NCI-H187 treated with DMSO at 0.1 percent for 48 hours (cell line): ENCODE results near the gene P3H3.

Experiments used
- DNase-seq: peaks from one replicate; lab custom pipeline; 2025; lab: John Stamatoyannopoulos, UW

Gene P3H3, protein sequence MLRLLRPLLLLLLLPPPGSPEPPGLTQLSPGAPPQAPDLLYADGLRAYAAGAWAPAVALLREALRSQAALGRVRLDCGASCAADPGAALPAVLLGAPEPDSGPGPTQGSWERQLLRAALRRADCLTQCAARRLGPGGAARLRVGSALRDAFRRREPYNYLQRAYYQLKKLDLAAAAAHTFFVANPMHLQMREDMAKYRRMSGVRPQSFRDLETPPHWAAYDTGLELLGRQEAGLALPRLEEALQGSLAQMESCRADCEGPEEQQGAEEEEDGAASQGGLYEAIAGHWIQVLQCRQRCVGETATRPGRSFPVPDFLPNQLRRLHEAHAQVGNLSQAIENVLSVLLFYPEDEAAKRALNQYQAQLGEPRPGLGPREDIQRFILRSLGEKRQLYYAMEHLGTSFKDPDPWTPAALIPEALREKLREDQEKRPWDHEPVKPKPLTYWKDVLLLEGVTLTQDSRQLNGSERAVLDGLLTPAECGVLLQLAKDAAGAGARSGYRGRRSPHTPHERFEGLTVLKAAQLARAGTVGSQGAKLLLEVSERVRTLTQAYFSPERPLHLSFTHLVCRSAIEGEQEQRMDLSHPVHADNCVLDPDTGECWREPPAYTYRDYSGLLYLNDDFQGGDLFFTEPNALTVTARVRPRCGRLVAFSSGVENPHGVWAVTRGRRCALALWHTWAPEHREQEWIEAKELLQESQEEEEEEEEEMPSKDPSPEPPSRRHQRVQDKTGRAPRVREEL

DNA sequence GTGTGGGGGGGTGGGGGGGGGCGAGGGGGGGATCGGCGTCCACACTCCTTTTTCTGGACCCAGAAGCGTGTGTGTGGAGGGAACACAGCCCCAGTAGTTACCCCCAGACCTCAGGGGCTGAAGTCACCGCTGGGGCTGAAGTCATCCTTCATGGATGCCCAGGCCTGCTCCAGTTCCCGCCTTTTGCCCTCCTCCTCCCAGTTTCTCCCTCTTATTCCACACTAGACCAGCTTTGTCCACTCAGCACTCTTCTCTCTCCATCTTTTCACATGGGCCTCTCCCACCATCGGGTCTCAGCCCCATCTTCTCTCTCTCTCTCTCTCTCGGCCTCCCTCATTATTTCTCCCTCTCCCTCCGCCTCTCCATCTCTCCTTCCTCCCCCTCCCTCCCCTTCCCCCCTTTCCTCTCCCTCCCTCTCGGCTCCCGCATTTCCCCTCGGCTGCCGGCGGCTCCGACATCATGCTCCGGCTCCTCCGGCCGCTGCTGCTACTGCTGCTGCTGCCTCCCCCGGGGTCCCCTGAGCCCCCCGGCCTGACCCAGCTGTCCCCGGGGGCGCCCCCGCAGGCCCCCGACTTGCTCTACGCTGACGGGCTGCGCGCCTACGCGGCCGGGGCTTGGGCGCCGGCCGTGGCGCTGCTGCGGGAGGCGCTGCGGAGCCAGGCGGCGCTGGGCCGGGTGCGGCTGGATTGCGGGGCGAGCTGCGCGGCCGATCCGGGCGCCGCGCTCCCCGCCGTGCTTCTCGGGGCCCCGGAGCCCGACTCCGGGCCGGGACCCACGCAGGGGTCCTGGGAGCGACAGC, at the start of gene P3H3:
Gene P3H3 (plus strand): TSS at position 426 of the 799 bp plus-strand sequence. CDS start 34 bp downstream, at position 460.
- no peak for DNase-seq

DNA sequence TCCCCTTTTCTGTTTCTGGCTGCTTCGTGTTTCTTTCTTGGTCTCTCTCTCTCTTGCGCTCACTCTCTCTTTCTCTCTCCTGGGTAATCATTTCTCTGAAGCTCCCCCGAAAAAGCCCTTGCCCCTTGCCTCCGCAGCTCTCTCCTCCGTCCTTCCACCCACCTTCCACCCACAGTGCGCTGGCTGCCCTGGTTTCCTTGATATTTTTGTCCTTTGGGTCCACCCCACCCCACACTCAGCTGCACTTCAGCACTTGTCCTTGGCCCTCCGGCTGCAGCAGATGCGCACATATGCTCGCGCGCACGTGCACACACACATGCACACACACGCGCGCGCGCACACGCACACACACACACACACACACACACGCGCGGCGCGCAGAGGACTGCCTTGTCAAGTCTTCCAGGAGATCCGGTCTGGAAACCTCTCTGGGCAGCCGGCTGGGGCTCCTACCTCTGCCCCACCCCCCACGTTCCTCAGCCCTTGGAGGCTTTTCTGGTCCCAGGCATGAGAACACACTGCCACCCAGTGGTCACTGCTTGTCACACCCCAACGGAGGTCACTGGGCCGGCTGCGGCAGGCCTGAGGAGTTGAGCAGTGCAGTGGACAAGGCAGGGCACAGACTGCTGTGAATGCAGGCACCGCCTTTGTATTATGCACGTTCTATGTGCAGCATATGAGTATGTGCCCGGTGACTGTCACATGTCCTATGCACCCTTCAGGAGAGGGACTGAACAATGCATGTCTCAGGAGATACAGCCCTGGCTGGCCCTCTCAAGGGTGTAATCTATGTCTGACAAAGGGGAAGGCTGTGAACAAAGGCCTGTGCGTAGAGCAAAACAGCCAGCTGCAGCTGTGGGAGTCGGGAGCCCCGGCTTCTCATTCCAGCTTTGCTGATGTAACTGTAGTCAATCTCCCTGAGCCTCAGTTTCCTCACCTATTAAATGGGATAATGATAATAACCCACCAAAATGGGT, 49.3 kb upstream of the P3H3 start:
- DNase-seq, result peak; percentile 76

DNA sequence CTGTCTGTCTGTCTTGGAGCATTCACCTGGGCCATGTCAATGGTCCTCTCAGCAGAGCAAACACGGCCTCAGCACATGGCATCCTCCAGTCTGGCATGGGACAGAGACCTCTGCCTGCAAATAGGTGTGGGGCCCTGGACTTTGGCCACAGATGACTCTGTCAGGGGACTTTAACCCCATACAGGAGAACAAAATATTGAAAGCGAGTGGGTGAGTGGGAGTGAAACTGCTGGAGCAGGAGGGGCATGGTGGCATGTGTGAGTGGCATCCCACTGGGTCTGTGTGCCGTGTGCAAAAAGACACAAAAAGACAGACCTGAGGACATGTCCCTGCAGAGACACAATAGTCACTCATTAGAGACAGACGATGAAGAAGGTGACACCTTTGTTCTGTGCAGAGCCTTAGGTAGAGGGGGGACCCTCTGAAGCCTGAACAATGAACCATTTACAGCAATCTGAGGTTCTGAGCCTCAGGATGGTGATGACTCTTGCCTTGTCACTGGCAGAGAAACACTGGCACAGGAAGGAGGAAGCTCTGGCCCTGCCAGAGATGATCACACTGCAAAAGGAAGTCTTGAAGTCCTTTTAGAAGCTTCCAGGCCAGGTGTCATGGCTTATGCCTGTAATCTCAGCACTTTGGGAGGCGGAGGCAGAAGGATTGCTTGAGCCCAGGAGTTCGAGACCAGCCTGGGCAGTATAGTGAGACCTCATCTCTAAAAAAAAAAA, 48.3 kb upstream of the P3H3 start:
- no peak for DNase-seq

DNA sequence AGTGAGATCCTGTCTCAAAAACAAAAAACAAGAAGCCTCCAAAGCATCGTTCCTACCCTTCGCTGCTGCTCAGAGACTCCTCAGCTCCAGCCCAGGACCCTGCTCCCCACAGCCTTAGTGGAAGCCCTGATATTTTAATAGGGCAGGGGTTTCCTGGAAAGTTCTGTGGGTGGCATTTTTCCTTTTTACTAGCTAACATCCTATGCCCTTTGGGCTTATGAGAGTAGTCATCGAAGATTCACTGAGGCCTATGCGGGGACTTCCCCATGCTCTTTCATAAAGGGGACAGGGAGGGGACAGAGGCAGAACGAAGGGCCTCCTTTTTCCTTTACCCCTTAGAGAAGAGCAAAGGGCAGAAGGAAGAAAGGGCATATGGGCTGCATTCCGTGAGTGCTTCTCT, 47.6 kb upstream of the P3H3 start:
- DNase-seq, result no peak

DNA sequence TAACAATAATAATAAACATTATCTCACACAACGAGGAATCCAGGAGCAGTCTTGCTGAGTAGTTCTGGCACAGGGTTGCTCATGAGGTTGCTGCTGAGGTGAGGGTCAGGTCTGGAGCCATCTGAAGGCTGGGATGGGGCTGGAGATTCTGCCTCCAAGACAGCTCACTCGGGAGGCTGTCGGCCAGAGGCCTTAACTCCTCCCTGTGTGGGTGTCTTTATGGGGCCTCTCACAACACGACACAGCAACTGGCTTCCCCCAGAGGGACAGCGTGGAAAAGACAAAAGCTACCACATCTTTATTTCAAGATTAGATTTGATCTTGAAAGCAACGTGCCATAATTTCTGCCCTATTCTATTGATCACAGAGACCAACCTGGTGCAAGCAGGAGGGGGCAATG, 46.1 kb upstream of the P3H3 start:
- DNase-seq, result no peak

DNA sequence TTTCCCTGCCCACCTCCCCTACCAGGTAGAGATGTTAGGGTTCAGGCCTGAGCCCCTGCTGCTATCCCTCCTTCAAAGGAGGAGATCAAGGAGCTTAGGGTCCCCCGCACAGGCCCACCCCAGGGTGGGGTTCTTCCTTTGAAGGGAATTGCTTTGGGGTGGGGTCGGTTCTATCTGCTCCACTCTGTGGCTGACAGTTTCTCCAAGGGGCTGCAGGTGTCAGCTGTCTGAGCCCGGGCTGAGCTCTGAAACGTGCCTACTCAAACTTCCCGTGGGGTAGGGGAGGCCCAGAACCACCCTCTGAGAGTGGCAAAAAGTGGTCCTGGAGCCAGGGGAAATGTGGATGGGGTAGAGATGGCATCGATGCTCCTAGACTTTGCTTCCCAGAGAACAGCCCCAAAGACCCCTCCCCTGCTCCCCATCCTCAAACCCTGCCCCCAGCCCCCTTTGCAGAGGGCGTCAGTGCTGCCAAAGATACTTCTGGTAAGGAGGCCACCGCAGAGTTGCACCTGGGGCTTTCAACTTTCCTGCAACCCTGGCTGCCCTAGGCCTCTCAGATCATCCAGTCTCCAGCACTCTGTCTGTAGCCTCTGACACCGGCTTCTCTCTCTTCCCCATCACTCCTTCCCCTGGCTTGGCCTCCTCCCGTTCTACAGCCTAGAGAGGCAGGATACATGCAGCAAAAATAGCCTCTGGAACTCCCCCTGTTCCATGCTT, 45.2 kb upstream of the P3H3 start:
- no peak for DNase-seq

DNA sequence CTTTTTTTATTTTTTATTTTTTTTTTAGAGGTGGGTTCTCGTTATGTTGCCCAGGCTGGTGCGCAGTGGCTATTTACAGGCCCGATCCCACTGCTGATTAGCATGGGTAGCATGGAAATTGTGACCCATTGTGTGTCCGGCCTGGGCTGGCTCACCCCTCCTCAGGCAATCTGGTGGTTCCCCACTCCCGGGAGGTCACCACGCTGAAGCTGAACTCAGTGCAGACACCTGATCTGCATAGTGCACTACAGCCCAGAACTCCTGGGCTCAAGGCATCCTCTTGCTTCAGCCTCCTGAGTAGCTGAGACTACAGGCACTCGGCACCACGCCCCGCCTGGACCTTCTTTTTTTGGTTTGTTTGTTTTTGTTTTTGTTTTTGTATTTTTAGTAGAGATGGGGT, 44.4 kb upstream of the P3H3 start:
- no peak for DNase-seq

DNA sequence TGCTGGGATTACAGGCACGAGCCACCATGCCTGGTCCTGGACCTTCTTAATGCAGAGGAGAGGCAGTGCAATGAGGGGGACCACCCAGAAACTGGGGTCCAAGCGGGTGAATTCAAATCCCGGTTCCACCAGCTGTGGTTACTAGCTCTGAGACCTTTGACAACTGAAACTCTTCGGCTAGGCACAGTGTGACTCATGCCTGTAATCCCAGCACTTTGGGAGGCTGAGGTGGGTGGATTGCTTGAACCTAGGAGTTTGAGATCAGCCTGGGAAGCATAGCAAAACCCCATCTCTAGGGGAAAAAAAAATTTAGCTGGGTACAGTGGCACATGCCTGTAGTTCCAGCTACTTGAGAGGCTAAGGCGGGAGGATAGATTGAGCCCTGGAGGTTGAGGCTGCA, 43.9 kb upstream of the P3H3 start:
- no peak for DNase-seq

DNA sequence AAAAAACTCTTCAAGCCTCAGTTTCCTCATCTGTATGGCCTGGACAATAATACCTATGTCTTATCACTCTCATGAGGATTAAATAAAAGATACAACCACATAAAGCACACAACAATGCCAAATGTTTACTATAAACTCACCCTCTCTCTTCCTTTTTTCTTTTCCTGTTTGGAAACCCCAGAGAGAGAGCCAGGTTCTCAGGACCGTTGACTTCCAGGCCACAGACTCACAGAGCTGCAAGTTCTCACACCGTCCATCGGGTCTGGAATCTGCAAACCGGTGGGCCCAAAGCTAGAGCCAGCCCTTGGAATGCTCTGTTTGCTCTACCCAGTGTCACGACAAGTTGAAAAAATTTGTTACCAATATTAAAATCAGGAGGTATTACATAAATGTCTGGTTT, 43.4 kb upstream of the P3H3 start:
- DNase-seq, result no peak

DNA sequence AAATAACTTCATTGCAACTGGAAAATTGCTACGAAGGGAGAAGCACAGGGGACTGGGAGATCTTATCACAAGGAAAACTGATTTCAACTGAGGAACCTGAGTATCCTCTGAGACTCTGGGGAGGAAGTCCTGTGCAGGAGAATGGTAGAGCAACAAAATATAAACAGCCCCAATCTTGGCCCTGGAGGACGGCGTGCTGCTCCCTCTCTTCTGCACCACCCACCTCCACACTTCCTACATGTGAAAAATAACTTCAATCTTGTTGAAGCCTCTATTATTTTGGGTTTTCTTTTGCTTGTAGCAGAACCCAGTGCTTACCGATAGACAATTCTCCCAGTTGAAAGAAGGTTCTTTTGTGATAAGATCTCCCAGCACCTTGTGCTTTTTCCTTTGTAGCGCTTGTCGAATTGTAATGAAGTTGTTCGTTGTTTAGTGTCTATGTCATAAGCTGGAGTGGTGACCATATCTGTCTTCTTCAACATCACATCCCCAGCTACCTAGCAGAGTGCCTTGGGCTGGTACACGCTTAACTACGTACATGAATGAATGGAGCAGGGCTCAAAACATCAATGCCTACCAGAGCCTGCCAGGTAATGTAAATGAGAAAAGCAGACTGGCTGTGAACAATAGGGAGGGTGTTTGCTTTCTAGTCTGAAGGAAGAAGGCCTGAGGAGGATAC, 41.7 kb upstream of the P3H3 start:
- no peak for DNase-seq

DNA sequence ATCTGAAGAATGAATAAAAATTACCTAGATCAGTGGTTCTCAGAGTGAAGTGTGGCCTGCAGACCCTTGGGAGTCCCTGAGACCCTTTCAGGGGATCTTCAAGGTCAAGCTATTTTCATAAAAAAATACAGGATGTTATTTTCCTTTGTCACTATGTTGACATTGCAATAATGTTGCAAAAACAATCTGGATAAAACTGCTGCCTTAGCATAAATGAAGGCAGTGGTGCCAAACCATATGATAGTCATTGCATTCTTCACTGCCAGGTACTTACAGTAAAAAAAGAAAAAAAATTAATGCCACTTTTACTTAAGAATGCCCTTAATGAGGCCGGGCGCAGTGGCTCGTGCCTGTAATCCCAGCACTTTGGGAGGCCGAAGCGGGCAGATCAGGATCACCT, 40.9 kb upstream of the P3H3 start:
- DNase-seq, result no peak

DNA sequence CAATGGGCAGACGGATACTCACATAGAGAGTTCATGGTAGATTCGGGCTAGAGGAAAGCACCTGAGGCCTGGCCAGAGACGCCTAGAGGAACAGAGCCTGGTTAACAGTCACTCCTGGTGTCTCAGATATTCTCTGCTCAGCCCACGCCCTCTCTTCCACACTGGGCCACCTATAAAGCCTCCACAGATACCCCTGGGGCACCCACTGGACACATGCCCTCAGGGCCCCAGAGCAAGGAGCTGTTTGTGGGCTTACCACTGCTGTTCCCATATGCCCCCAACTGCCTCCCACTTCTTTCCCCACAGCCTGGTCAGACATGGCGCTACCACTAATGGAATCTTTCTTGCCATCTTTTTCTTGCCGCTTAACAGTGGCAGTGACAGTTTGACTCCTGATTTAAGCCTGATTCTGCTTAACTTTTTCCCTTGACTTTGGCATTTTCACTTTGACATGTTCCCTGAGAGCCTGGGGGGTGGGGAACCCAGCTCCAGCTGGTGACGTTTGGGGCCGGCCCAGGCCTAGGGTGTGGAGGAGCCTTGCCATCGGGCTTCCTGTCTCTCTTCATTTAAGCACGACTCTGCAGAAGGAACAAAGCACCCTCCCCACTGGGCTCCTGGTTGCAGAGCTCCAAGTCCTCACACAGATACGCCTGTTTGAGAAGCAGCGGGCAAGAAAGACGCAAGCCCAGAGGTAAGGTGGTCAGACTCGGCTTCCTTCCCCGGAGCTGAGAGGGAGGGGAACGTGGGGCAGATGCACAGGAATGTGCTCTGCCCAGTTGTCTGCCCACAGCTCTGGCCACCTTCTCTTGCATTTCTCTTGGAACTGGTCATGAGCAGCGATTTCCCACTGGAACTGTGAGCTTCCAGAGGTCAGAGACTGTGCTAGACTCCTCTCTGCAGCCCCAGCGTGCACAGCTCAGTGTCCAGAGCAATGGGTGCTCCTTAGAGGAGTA, 39.0 kb upstream of the P3H3 start, which contains the start of gene CD4:
Gene CD4 (plus strand): TSS at position 557 of the 953 bp plus-strand sequence. CDS start 10,611 bp downstream, outside the sequence.
- DNase-seq, result no peak

DNA sequence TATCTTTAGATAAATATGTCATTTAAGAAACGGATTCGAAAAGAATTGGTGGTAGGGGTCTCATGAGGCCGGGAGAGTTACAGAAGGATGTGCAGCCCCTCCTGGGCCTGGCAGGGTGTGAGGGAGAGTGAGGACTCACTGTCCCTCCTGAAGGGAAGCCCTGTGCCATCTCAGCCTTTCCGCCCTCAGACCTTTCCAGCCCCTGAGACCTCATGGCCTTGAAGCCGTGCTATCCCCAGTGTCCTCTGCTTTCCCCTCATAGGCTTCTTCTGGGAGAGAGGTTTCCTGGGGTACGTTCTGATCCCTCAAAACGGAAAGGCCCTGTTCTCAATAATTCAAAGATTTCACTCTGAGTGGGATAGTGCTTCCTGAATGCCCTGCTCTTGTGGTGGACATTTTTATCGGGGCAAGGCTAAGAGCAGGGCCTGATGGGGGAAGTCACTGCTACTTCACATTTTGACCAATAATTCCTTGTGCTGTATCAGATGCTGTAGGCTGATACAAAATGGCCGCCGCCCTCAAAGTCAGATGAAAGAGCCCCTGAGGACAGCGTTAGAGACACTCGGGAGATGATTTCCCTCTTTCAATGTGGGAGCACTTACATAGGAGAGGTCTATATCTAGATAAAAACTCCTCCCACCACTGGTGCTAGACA, 37.6 kb upstream of the P3H3 start:
- no peak for DNase-seq

DNA sequence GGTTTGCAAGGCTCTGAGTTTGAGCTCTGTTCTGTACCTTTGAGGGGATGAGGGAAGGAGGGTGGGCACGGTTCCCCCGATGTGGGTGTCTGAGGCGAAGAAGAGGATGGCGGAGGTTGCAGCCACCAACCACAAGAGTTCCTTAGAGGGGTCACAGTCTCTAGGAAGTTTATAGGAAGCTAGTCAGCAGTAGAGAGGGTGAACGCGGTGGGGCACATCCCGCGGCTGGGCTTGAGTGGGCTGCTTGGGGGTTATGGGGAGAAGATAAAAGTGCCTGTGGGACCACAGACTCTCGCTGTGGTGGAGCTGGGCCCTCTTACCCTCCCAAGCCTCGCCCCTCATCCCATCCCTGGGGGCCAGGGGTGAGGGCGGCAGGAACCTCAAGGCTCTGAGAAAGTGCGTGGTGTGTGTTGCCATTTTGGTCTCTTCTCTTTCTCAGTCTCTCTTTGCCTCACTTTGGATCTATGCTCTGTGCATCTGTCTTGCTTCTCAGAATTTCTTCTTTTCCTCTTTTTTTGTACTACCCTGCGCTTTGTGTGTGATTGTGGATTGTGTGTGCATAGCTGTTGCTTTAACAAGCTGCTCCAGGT, 36.2 kb upstream of the P3H3 start:
- no peak for DNase-seq

DNA sequence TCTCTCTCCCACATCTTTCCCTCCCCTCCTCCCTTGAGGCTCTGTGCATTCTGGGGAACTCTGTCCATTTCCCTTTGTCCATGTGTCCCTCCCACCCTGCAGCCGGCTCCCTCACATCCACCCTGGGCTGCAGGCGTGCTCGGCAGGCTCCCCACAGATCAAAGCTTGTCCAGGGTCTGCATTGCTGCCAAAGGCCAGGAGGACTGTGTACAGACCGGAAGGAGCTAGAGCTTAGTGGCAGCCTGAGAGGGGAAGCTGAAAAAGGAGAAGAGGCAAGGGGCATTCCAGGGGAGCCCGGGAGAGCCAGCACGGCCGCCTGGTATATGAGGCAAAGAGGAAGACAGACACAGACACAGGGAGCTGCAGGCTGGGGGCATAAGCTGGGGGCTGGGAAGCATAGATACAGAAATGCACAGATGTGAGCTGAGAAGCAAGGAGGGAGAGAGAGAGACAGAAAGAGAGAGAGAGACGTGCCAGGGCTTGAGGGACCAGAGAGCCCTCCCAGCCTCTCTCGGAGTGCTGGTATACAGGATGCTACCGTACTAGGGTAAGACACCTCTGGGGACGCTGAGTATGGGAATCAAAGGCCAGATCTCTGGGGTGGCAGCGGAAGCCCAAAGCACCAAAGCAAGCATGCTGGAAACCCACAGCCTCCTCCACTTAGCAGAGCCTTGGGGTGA, 35.5 kb upstream of the P3H3 start:
- no peak for DNase-seq

DNA sequence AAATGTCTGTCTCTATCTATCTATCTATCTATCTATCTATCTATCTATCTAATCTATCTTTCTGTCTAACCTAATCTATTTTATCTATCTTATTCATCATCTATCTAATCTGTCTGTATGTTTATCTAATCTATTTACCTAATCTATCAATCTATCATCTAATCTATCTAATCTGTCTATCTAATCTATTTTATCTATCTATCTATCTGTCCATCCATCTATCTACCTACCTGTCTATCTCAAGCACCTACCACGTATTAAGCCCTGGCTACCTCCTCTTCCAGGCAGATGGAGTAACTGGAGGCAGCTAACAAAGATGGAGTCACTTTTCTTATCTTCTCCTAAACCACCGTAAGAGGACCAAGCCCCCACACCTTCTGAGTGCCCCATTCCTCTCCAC, 33.1 kb upstream of the P3H3 start:
- DNase-seq, result no peak

DNA sequence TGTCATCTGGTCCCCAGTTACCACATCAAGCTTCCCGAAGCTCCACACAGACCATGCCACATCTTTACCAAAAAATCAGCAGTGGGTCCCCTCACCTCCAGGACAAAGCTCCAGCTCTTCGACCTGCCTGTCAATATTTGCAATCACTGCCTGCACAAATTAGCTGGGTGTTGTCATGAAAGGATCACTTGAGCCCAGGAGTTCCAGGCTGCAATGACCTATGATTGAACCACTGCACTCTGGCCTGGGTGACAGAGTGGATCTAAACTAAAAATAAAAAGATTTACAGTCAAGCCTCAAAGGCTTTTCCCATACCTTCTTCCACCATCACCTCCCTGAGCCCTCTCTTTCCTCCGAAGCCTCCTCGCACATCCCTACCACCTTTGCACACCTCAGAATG, 31.6 kb upstream of the P3H3 start:
- DNase-seq, result no peak
